ENCODE data around the gene VPS11.

DNA sequence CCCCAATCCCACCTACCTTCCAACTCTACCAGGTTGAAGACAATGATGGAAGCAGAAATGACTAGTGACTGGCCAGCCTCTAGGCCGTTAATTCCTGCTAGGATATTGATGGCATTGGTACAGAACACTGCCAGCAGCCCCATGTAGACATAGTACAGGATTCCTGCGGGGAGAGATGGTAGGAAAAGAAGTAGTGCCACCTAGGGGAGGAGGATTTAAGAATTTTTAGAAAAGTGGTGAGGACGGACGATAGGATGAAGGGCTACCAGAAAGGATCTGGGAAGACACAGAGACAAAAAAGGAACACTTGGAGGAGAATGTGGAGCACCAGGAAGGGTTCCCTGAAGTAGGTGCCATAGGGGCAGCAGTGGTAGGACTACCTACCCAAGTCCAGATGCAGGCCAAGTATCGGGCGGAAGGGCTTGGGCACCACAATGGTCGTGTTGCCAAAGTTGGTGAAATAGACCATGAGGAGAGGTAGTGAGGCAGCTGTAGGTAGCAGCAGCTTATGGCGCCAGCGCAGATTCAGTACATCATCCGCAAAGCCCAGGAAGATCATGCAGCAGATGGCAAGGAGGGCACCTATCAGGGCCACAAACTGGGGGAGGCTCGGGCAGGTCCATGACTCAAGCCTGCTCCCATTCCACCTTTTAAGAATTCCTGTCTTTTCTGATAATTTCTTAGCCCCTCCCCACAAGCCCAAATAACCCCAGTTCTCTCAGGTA lies 32.8 kb downstream of the VPS11 start:
- TF ChIP-seq POLR2A (IDR thresholded peaks at IDR 0.05) (no peak), CTCF (IDR thresholded peaks at IDR 0.05) (no peak)

All from lower leg skin (tissue), 3 donors.